Endothelial cell (in vitro differentiated cells): ENCODE measurements around the gene PODXL. TPM values are rescaled to one million over a fixed set of nuclear protein-coding genes. Genes with fewer than 3 reads are reported as not detected.

ENCODE experiments used
- DNase-seq: peaks from one replicate; pipeline ENCODE4 v3.0.0; 2021; ENCODE audit warnings: low spot score
- H3K27ac Mint-ChIP-seq: one replicate; pipeline ENCODE4 v1.8.0; 2021; ENCODE audit warnings: mixed read lengths, inconsistent platforms; ENCODE audit not compliant: unreplicated experiment
- H3K27me3 Mint-ChIP-seq: one replicate; pipeline ENCODE4 v1.8.0; 2021; ENCODE audit warnings: mild to moderate bottlenecking, moderate library complexity, mixed read lengths, inconsistent platforms; ENCODE audit not compliant: unreplicated experiment
- H3K36me3 Mint-ChIP-seq: one replicate; pipeline ENCODE4 v1.8.0; 2021; ENCODE audit warnings: mild to moderate bottlenecking, low read depth, mixed read lengths, inconsistent platforms; ENCODE audit not compliant: unreplicated experiment
- H3K4me1 Mint-ChIP-seq: one replicate; pipeline ENCODE4 v1.8.0; 2021; ENCODE audit warnings: mild to moderate bottlenecking, mixed read lengths, inconsistent platforms; ENCODE audit not compliant: unreplicated experiment
- H3K4me3 Mint-ChIP-seq: one replicate; pipeline ENCODE4 v1.8.0; 2021; ENCODE audit warnings: mild to moderate bottlenecking, mixed read lengths, inconsistent platforms; ENCODE audit not compliant: unreplicated experiment
- H3K9me3 Mint-ChIP-seq: one replicate; pipeline ENCODE4 v1.8.0; 2021; ENCODE audit warnings: mixed read lengths, inconsistent platforms; ENCODE audit not compliant: unreplicated experiment
- CTCF ChIP-seq: fragments of 200-600 bp; sonication (generic); IDR thresholded peaks from one replicate; pipeline ENCODE4 v1.5.0; 2021; ENCODE audit warnings: antibody characterized with exemption; ENCODE audit not compliant: unreplicated experiment
- total RNA-seq: library from RNA; stranded (reverse); fragmentation: NEBNext Ultra II Directional; extraction: Animal tissue kit (Norgen Biotek cat#: 25700); gene quantifications from one replicate; pipeline ENCODE4 v1.2.1, GENCODE V29; 2021; ENCODE audit not compliant: unreplicated experiment

The PODXL gene
- total RNA-seq, 1 donor from 2014 or later = 302 TPM

- H3K4me1 Mint-ChIP-seq = peaks cover 4% of the 10 kb centered on the region
- TF ChIP-seq CTCF = no peak
- H3K9me3 Mint-ChIP-seq = no peaks in the 10 kb centered on the region
- no peak overlapping the region for H3K4me3 Mint-ChIP-seq
- no peak for DNase-seq
- peaks cover 12% of the 10 kb centered on the region for H3K36me3 Mint-ChIP-seq
- H3K27ac Mint-ChIP-seq = no peak overlapping the region
- peaks cover 1% of the 10 kb centered on the region for H3K27me3 Mint-ChIP-seq
Measured at GRCh38 chr7:131456338-131456737, 100.1 kb downstream of the PODXL start.

- peaks cover 2% of the 10 kb centered on the region for H3K27me3 Mint-ChIP-seq
- H3K36me3 Mint-ChIP-seq = peaks cover 13% of the 10 kb centered on the region
- no peak for DNase-seq
- no peak overlapping the region for H3K4me3 Mint-ChIP-seq
- H3K9me3 Mint-ChIP-seq = no peaks in the 10 kb centered on the region
- no peak overlapping the region for H3K27ac Mint-ChIP-seq
- no peak for TF ChIP-seq CTCF
- H3K4me1 Mint-ChIP-seq = peaks cover 4% of the 10 kb centered on the region
Measured at GRCh38 chr7:131455546-131455945, 100.9 kb downstream of the PODXL start.

DNA sequence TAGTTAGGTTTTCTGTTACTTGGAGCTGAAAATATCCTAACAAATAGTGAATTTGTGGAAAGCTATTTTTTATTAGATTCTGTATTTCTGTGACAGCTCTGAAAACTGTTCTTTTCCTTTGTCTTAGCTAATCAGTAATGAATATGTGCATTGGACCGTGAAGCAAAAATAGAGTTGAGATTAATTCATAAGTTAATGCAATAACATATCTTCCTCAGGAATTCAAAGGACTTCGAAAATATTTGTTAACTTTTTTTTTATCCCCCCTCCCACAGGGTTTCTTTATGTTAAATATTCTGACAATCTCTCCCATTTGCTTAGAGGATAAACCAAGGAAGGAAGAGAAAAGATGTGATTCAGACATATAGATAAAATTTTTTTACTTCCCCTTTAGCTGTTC, 101.4 kb downstream of the PODXL start:
- Mint-ChIP-seq H3K9me3 (no peaks in the 10 kb centered on the region), H3K27ac (no peak overlapping the region), H3K4me1 (peaks cover 7% of the 10 kb centered on the region), H3K27me3 (peaks cover 4% of the 10 kb centered on the region), H3K36me3 (peaks cover 15% of the 10 kb centered on the region), H3K4me3 (no peak overlapping the region)
- no peak for TF ChIP-seq CTCF
- no peak for DNase-seq

GRCh38 chr7:131454498-131454897, 101.9 kb downstream of the PODXL start:
- H3K27me3 Mint-ChIP-seq = peaks cover 5% of the 10 kb centered on the region
- peaks cover 17% of the 10 kb centered on the region for H3K36me3 Mint-ChIP-seq
- H3K4me1 Mint-ChIP-seq = peaks cover 12% of the 10 kb centered on the region
- no peak for DNase-seq
- TF ChIP-seq CTCF = no peak
- H3K27ac Mint-ChIP-seq = no peak overlapping the region
- H3K9me3 Mint-ChIP-seq = no peaks in the 10 kb centered on the region
- H3K4me3 Mint-ChIP-seq = no peak overlapping the region

Other genes starting within 250 kb of the PODXL start
- 66.3 TPM for gene MKLN1, start 228.8 kb downstream of the PODXL start, total RNA-seq